SU-DHL-6 (cell line): ENCODE data around the gene CPLX4.

Experiments used
- H2AFZ ChIP-seq: fragments of 200-600 bp; sonication (generic); 2 replicates; pipeline ENCODE4 v1.6.1; 2014; ENCODE audit warnings: low read depth, mild to moderate bottlenecking, moderate library complexity, mixed read lengths, antibody characterized with exemption, low read length; ENCODE audit not compliant: severe bottlenecking
- H3F3A ChIP-seq: fragments of 200-600 bp; shearing (Covaris generic); 2 replicates; pipeline ENCODE4 v1.6.0; 2016; ENCODE audit warnings: antibody characterized with exemption, mild to moderate bottlenecking; ENCODE audit not compliant: insufficient read depth
- H3K27ac ChIP-seq: fragments of 200-600 bp; sonication (generic); 2 replicates; pipeline ENCODE4 v1.5.1; 2016; ENCODE audit warnings: low read depth, mild to moderate bottlenecking, low read length, moderate library complexity, mixed read lengths
- H3K27me3 ChIP-seq: fragments of 200-600 bp; sonication (generic), shearing (Covaris generic); 2 replicates; pipeline ENCODE4 v1.6.0; 2014; ENCODE audit warnings: mild to moderate bottlenecking, low read length
- H3K36me3 ChIP-seq: fragments of 200-600 bp; sonication (generic); 2 replicates; pipeline ENCODE4 v1.6.1; 2014; ENCODE audit warnings: mild to moderate bottlenecking, low read length, mixed read lengths
- H3K4me2 ChIP-seq: fragments of 300-600, 200-600 bp; shearing (Covaris generic), sonication (generic); 2 replicates; pipeline ENCODE4 v1.6.0; 2014; ENCODE audit warnings: low read length, low read depth, mild to moderate bottlenecking; ENCODE audit not compliant: poor library complexity, severe bottlenecking
- H3K4me3 ChIP-seq: fragments of 200-600 bp; sonication (generic); 2 replicates; pipeline ENCODE4 v1.5.1; 2014; ENCODE audit warnings: antibody characterized with exemption, low read length, mild to moderate bottlenecking, mixed read lengths; ENCODE audit not compliant: insufficient read depth, poor library complexity, severe bottlenecking
- H3K79me2 ChIP-seq: fragments of 200-600 bp; sonication (generic); 2 replicates; pipeline ENCODE4 v1.6.1; 2014; ENCODE audit warnings: mild to moderate bottlenecking, low read length, moderate library complexity; ENCODE audit not compliant: insufficient read depth
- H3K9ac ChIP-seq: fragments of 200-600 bp; sonication (generic); 2 replicates; pipeline ENCODE4 v1.7.0; 2014; ENCODE audit warnings: mild to moderate bottlenecking, low read length
- H3K9me2 ChIP-seq: fragments of 200-600 bp; sonication (generic); replicated peaks from 2 replicates; pipeline ENCODE4 v1.6.1; 2014; ENCODE audit warnings: low read length; ENCODE audit not compliant: insufficient read depth
- H3K9me3 ChIP-seq: fragments of 200-600 bp; sonication (generic); 2 replicates; pipeline ENCODE4 v1.6.1; 2014; ENCODE audit warnings: low read length, mixed read lengths; ENCODE audit not compliant: insufficient read depth
- H4K20me1 ChIP-seq: fragments of 200-600 bp; sonication (generic); 2 replicates; pipeline ENCODE4 v1.6.1; 2014; ENCODE audit warnings: low read depth, mild to moderate bottlenecking, antibody characterized with exemption, low read length, moderate library complexity, mixed read lengths
- EZH2phosphoT487 ChIP-seq: fragments of 200-600 bp; sonication (generic), shearing (Covaris generic); conservative IDR thresholded peaks from 2 replicates; pipeline ENCODE4 v1.6.1; 2018; ENCODE audit warnings: mild to moderate bottlenecking, antibody characterized with exemption, low read length, moderate library complexity, mixed read lengths
- TF ChIP-seq, protein P1 (sequence below): fragments of 200-600 bp; sonication (generic); IDR thresholded peaks from one replicate; pipeline ENCODE4 v1.5.1; 2017; ENCODE audit warnings: antibody characterized with exemption, mild to moderate bottlenecking, low read length, moderate library complexity; ENCODE audit not compliant: insufficient read depth, poor library complexity, severe bottlenecking

CPLX4 gene

DNA sequence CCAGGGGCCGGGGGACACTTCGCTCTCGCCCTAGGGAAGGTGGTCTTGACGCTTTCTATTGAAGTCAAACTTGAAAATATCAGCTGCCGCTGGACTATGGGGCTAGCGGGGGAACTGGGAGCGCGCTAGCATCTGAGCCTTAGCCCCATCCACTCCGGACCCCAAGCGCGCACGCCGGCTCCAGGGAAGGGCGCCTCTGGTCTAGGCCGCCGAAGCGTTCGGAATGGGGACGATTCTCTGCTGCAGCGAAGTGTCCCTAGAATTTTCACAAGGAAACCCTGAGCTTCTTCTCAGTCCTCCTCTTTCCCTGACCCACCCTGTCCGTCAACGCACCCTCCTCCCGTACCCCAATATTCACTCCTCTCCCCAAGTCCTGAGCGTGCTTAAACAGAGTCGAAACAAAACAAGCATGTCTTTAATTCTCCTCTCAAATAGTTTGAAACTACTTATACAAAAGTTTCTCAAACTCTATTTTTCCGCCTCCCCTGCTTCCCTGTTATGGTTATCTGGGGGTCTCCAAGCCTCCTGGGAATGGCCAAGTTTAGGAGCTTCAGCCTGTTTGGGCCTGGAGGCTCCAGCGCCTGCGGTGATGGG is 50.2 kb downstream of the CPLX4 start:
- Histone ChIP-seq H3K79me2 (no peaks in the 10 kb centered on the region), H2AFZ (no peak overlapping the region), H3K27ac (no peak overlapping the region), H3K36me3 (no peaks in the 10 kb centered on the region), H3K4me2 (no peak overlapping the region), H3K27me3 (0 out of 2 replicates have a peak, but pooled peaks cover 3% of the 10 kb centered on the region), H3F3A (no peaks in the 10 kb centered on the region), H3K9ac (no peak overlapping the region), H3K4me3 (no peak overlapping the region), H3K9me2 (no peaks in the 10 kb centered on the region), H4K20me1 (no peaks in the 10 kb centered on the region), H3K9me3 (no peaks in the 10 kb centered on the region)
- TF ChIP-seq, protein P1, sequence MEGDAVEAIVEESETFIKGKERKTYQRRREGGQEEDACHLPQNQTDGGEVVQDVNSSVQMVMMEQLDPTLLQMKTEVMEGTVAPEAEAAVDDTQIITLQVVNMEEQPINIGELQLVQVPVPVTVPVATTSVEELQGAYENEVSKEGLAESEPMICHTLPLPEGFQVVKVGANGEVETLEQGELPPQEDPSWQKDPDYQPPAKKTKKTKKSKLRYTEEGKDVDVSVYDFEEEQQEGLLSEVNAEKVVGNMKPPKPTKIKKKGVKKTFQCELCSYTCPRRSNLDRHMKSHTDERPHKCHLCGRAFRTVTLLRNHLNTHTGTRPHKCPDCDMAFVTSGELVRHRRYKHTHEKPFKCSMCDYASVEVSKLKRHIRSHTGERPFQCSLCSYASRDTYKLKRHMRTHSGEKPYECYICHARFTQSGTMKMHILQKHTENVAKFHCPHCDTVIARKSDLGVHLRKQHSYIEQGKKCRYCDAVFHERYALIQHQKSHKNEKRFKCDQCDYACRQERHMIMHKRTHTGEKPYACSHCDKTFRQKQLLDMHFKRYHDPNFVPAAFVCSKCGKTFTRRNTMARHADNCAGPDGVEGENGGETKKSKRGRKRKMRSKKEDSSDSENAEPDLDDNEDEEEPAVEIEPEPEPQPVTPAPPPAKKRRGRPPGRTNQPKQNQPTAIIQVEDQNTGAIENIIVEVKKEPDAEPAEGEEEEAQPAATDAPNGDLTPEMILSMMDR: no peak
- TF ChIP-seq EZH2phosphoT487: no peak

DNA sequence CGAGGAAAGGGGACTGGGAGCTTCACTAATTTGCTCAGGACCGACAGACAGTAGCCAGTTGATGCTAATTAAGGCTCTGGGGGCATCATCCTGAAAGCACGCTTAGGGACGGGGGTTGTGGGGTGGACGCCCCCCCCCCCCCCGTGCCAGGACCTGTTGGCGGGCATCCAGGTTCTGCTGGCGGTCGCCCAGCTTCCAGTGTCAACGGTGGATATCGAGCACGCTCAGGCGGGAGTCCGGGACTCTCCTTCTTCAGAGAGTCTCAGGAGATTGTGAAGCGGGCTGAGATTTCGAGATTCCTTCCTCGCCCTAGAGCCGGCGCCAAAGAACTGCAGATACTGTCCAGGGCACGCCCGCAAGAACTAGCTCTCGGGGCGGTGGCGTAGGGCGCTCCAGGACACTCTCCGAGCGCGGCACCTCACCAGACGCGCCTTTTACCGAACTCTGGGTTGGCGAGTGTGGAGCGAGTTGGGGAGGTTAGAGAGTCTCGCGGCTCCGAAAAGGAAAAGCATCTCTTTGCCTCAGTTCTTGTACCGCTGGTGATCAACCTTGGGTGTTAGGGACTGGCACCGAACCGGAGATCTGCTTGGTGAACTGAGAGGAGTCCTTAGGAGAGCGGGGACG is 50.8 kb downstream of the CPLX4 start:
- no peak for TF ChIP-seq EZH2phosphoT487
- TF ChIP-seq, protein P1: no peak
- H3K36me3 ChIP-seq: no peaks in the 10 kb centered on the region
- H3K27me3 ChIP-seq: 0 out of 2 replicates have a peak, but pooled peaks cover 3% of the 10 kb centered on the region
- no peaks in the 10 kb centered on the region for H3K9me3 ChIP-seq
- H3K4me2 ChIP-seq: no peak overlapping the region
- H2AFZ ChIP-seq: no peak overlapping the region
- H3K4me3 ChIP-seq: no peak overlapping the region
- H3K9me2 ChIP-seq: no peaks in the 10 kb centered on the region
- no peaks in the 10 kb centered on the region for H3F3A ChIP-seq
- no peaks in the 10 kb centered on the region for H4K20me1 ChIP-seq
- H3K27ac ChIP-seq: no peak overlapping the region
- H3K9ac ChIP-seq: no peak overlapping the region
- no peaks in the 10 kb centered on the region for H3K79me2 ChIP-seq

DNA sequence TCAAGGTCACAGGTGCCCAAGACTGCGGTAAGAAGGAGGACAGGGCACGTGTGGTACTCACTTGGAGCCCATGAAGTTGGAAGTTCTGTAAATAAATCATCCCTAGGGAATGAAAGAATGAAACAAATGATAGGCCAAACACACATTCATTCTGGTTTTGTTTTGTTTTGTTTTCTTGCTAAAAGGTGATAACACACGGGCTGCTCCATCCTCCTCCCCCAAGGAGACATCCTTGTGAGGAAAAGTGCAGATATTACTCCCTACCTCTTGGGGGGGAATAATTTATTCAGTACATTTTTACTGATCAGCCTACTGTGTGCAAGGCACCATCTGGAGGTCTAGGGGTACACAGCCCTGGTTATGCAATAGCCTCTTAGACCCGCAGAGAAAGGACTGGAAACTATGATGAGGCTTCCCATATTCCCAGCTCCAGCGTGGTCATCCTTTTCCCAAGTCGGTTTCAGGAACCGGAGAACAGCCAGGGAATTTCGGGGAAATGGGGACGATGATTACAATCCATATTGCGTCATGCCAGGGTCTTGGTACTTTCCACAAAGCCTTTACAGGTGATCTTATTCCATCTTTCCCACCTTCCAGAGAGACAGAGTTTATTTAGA is 51.5 kb downstream of the CPLX4 start:
- Histone ChIP-seq H3K4me2 (no peak overlapping the region), H3K9me2 (no peaks in the 10 kb centered on the region), H3K27ac (no peak overlapping the region), H3K9ac (no peak overlapping the region), H3K4me3 (no peak overlapping the region), H3K27me3 (0 out of 2 replicates have a peak, but pooled peaks cover 3% of the 10 kb centered on the region), H3K79me2 (no peaks in the 10 kb centered on the region), H4K20me1 (no peaks in the 10 kb centered on the region), H3K9me3 (no peaks in the 10 kb centered on the region), H3F3A (no peaks in the 10 kb centered on the region), H3K36me3 (no peaks in the 10 kb centered on the region), H2AFZ (no peak overlapping the region)
- TF ChIP-seq, protein P1: no peak
- no peak for TF ChIP-seq EZH2phosphoT487
